Trophoblast cell (in vitro differentiated cells and primary cell): ENCODE data around the gene KCNC1.

Experiments
- DNase-seq, 2 donors: peaks; one replicate each; pipeline ENCODE4 v3.0.0-alpha.2; 2016
- H2AFZ ChIP-seq: 2 replicates; pipeline ENCODE4 v1.6.1; 2013; ENCODE audit warnings: low read length, moderate library complexity, mild to moderate bottlenecking; ENCODE audit not compliant: insufficient read depth, poor library complexity
- H2AK5ac ChIP-seq: 2 replicates; pipeline ENCODE4 v1.6.1; 2013; ENCODE audit warnings: mild to moderate bottlenecking, low read length
- H2BK120ac ChIP-seq: 2 replicates; pipeline ENCODE4 v1.6.1; 2013; ENCODE audit warnings: low read length, mild to moderate bottlenecking, moderate library complexity; ENCODE audit not compliant: insufficient read depth, poor library complexity
- H2BK12ac ChIP-seq: 2 replicates; pipeline ENCODE4 v1.6.1; 2013; ENCODE audit warnings: mild to moderate bottlenecking, low read length, moderate library complexity
- H2BK5ac ChIP-seq: 2 replicates; pipeline ENCODE4 v1.6.1; 2013; ENCODE audit warnings: low read length, low read depth, moderate library complexity, mild to moderate bottlenecking; ENCODE audit not compliant: poor library complexity
- H3K14ac ChIP-seq: 2 replicates; pipeline ENCODE4 v1.6.1; 2013; ENCODE audit warnings: mild to moderate bottlenecking, low read length
- H3K18ac ChIP-seq: 2 replicates; pipeline ENCODE4 v1.6.1; 2013; ENCODE audit warnings: mild to moderate bottlenecking, low read length
- H3K23ac ChIP-seq: 2 replicates; pipeline ENCODE4 v1.6.1; 2013; ENCODE audit warnings: low read length
- H3K27ac ChIP-seq: 2 replicates; pipeline ENCODE4 v1.5.1; 2013; ENCODE audit warnings: low read depth, mild to moderate bottlenecking, inconsistent platforms, low read length, moderate library complexity
- H3K27me3 ChIP-seq: 2 replicates; pipeline ENCODE4 v1.6.1; 2013; ENCODE audit warnings: inconsistent platforms, mild to moderate bottlenecking, low read length, moderate library complexity; ENCODE audit not compliant: insufficient read depth
- H3K36me3 ChIP-seq, 2 experiments: 1 replicate in 1 of 2; 2 replicates in 1 of 2; pipeline ENCODE4 v1.6.1; 2013; ENCODE audit warnings: low read length in 2 of 2, mild to moderate bottlenecking in 2 of 2, moderate library complexity in 1 of 2; ENCODE audit not compliant: insufficient read depth in 2 of 2, control insufficient read depth in 1 of 2
- H3K4ac ChIP-seq: 2 replicates; pipeline ENCODE4 v1.6.1; 2013; ENCODE audit warnings: low read depth, mild to moderate bottlenecking, low read length, moderate library complexity
- H3K4me1 ChIP-seq, 2 experiments: 1 replicate in 1 of 2; 2 replicates in 1 of 2; pipeline ENCODE4 v1.6.1; 2013; ENCODE audit warnings: low read length in 2 of 2, mild to moderate bottlenecking in 2 of 2, moderate library complexity in 1 of 2; ENCODE audit not compliant: insufficient read depth in 2 of 2, control insufficient read depth in 1 of 2
- H3K4me2 ChIP-seq: 2 replicates; pipeline ENCODE4 v1.6.1; 2013; ENCODE audit warnings: inconsistent platforms, mild to moderate bottlenecking, low read length, moderate library complexity
- H3K4me3 ChIP-seq: 2 replicates; pipeline ENCODE4 v1.5.1; 2013; ENCODE audit warnings: mild to moderate bottlenecking, low read depth, low read length, inconsistent platforms
- H3K79me1 ChIP-seq: one replicate; pipeline ENCODE4 v1.6.1; 2013; ENCODE audit warnings: low read length
- H3K79me2 ChIP-seq: 2 replicates; pipeline ENCODE4 v1.6.1; 2013; ENCODE audit warnings: low read length, mild to moderate bottlenecking; ENCODE audit not compliant: control insufficient read depth, insufficient read depth, poor library complexity
- H3K9ac ChIP-seq: 2 replicates; pipeline ENCODE4 v1.6.1; 2013; ENCODE audit warnings: mild to moderate bottlenecking, low read length
- H3K9me3 ChIP-seq: 2 replicates; pipeline ENCODE4 v1.6.1; 2013; ENCODE audit warnings: low read depth, mild to moderate bottlenecking, control low read depth, inconsistent platforms, low read length; ENCODE audit not compliant: insufficient read depth
- H4K12ac ChIP-seq: 2 replicates; pipeline ENCODE4 v1.6.1; 2013; ENCODE audit warnings: low read depth, mild to moderate bottlenecking, low read length, moderate library complexity
- H4K8ac ChIP-seq: 2 replicates; pipeline ENCODE4 v1.6.1; 2013; ENCODE audit warnings: low read depth, mild to moderate bottlenecking, low read length, moderate library complexity
- H4K91ac ChIP-seq: one replicate; pipeline ENCODE4 v1.6.1; 2013; ENCODE audit warnings: low read depth, mild to moderate bottlenecking, low read length, moderate library complexity
- WGBS: extraction: QIAGEN DNeasy Blood & Tissue Kit; methylation state at CpG from one replicate; pipeline ENCODE4 v1.1.7; 2013; ENCODE audit warnings: missing lambda C conversion rate; ENCODE audit not compliant: insufficient read length, insufficient coverage; ENCODE audit errors: extremely low coverage; 5-methylcytosine and 5-hydroxymethylcytosine counted together

KCNC1 gene

DNA sequence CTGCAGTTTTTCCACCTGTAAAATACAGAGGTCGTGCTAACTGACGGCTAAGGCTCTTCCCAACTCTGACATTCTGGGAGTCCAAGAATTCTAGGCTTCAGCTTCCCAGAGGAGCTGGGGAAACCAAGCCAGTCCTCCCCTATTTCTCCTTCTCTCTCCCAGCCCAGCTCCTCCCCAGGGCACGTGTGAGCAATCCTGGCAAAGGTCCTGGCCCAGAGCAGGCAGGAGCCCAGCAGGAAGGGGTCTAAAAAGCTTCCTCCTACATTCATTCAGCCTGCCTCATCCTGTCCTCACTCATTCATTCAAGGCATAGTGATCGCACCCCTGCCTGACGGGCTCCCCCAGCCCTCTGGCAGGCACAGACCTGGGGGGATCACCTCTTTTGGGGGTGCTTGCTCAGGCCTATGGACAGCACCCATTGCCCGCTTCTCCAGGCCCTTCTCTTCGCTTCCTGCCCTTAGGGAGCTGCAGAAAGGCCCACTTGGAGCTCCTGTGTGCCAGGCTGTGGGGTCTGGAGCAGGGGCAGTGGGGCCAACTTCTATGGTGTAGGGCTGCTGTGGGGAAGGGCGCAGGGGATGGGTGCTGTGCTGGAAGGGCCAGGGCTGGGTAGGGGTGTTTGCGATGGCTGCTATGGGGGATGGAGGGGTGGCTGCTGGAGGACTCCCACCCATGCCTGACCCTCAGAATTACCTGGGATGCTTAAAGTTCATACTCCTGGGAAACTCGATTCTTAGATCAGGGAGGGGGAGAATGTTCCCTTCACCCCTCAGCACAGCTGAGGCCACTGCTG, 9.8 kb downstream of the KCNC1 start:
- Histone ChIP-seq H2AK5ac (no peak overlapping the region), H2BK12ac (no peak overlapping the region), H3K9ac (no peak overlapping the region), H3K4me2 (no peak overlapping the region), H4K91ac (no peak overlapping the region), H3K79me2 (no peaks in the 10 kb centered on the region), H3K27ac (no peak overlapping the region), H3K14ac (no peak overlapping the region), H3K18ac (no peak overlapping the region), H3K4me3 (no peak overlapping the region), H2BK5ac (no peak overlapping the region), H4K12ac (no peak overlapping the region), H3K36me3 (no peaks in the 10 kb centered on the region), H2BK120ac (no peak overlapping the region), H3K4ac (no peak overlapping the region), H3K27me3 (no peaks in the 10 kb centered on the region), H3K23ac (no peak overlapping the region), H3K4me1 (no peaks in the 10 kb centered on the region), H3K9me3 (peaks cover 3% of the 10 kb centered on the region), H4K8ac (no peak overlapping the region), H2AFZ (no peak overlapping the region), H3K79me1 (no peaks in the 10 kb centered on the region)
- DNase-seq, result no peak
- WGBS, result no CpG with 5 or more reads among the region's 10 CpGs

DNA sequence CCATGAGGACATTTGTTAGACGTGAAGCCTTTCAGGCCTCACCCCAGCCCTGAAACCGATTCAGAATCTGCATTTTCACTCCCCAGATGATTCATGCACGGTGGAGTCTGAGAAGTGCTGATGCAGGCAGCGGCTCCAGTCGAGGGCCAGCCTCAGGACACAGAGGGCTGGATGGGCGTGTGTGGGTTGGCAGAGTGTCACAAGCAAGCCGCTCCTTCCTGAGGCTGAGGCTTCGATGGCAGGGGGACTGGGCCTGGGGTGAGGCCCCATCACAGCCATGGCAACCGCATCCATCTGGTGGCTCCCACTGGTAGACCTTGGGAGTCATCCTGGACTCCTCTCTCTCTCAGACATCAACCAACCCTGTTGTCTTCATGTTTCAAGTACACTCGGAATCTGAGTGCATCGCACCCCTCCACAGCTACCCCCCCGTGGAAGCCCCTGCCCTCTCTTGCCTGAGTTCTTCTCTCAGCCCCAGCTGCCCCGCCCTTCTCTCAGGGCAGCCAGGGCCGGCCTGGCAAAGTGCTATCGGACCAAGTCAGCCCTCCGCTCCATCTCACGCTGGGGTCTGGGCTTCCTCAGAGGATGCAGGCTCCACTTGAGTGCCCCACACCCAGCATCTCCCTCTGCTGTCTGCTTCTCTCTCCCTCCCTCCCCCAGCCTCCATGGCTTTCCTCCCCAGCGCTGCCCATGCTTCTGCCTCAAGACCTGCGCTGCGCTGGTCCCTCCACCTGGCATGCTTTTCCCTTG, 10.6 kb downstream of the KCNC1 start:
- H3K27ac ChIP-seq, result no peak overlapping the region
- no peak overlapping the region for H3K23ac ChIP-seq
- H3K4me3 ChIP-seq, result no peak overlapping the region
- H3K27me3 ChIP-seq, result no peaks in the 10 kb centered on the region
- H3K36me3 ChIP-seq, result no peaks in the 10 kb centered on the region
- no peak overlapping the region for H2AK5ac ChIP-seq
- H4K8ac ChIP-seq, result no peak overlapping the region
- no peaks in the 10 kb centered on the region for H3K79me2 ChIP-seq
- H3K9me3 ChIP-seq, result no peaks in the 10 kb centered on the region
- no peak overlapping the region for H2BK12ac ChIP-seq
- no peak overlapping the region for H3K4me2 ChIP-seq
- no peaks in the 10 kb centered on the region for H3K79me1 ChIP-seq
- no peak overlapping the region for H3K18ac ChIP-seq
- H3K4ac ChIP-seq, result no peak overlapping the region
- no peak for DNase-seq
- no peak overlapping the region for H3K14ac ChIP-seq
- H4K91ac ChIP-seq, result no peak overlapping the region
- no peak overlapping the region for H3K9ac ChIP-seq
- WGBS, result no CpG with 5 or more reads among the region's 20 CpGs
- H2BK5ac ChIP-seq, result no peak overlapping the region
- no peaks in the 10 kb centered on the region for H3K4me1 ChIP-seq
- no peak overlapping the region for H2AFZ ChIP-seq
- no peak overlapping the region for H2BK120ac ChIP-seq
- no peak overlapping the region for H4K12ac ChIP-seq

DNA sequence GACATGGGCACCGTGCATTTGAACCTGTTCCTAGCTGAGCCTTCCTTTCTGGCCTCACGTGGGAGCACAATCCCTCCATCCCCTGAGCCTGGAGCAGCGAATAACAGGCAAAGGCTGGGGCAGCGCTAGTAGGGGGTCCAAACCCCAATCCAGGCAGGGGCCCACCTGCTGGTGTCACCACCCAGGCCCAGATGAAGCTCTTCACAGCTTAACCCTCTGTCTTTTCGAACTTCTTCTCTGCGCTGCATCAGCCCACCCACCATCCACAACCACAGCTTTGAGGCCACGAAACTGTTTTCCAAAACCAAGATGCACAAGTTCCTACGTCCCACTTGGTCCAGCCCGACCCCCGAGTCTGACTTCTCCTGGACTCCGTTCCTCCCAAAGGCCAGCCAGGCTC, 11.5 kb downstream of the KCNC1 start:
- H3K36me3 ChIP-seq, result no peaks in the 10 kb centered on the region
- no peaks in the 10 kb centered on the region for H3K4me1 ChIP-seq
- no peak overlapping the region for H2BK120ac ChIP-seq
- H3K14ac ChIP-seq, result no peak overlapping the region
- no peak overlapping the region for H3K4me3 ChIP-seq
- no peaks in the 10 kb centered on the region for H3K79me2 ChIP-seq
- H2AK5ac ChIP-seq, result no peak overlapping the region
- no peak overlapping the region for H3K4ac ChIP-seq
- H4K12ac ChIP-seq, result no peak overlapping the region
- H2AFZ ChIP-seq, result no peak overlapping the region
- no peak overlapping the region for H3K18ac ChIP-seq
- H3K79me1 ChIP-seq, result no peaks in the 10 kb centered on the region
- H4K8ac ChIP-seq, result no peak overlapping the region
- H3K27ac ChIP-seq, result no peak overlapping the region
- no peak overlapping the region for H4K91ac ChIP-seq
- no peak overlapping the region for H3K23ac ChIP-seq
- no peak for DNase-seq
- no CpG with 5 or more reads among the region's 11 CpGs for WGBS
- H3K9me3 ChIP-seq, result no peaks in the 10 kb centered on the region
- no peak overlapping the region for H2BK5ac ChIP-seq
- H3K9ac ChIP-seq, result no peak overlapping the region
- no peaks in the 10 kb centered on the region for H3K27me3 ChIP-seq
- no peak overlapping the region for H2BK12ac ChIP-seq
- H3K4me2 ChIP-seq, result no peak overlapping the region

DNA sequence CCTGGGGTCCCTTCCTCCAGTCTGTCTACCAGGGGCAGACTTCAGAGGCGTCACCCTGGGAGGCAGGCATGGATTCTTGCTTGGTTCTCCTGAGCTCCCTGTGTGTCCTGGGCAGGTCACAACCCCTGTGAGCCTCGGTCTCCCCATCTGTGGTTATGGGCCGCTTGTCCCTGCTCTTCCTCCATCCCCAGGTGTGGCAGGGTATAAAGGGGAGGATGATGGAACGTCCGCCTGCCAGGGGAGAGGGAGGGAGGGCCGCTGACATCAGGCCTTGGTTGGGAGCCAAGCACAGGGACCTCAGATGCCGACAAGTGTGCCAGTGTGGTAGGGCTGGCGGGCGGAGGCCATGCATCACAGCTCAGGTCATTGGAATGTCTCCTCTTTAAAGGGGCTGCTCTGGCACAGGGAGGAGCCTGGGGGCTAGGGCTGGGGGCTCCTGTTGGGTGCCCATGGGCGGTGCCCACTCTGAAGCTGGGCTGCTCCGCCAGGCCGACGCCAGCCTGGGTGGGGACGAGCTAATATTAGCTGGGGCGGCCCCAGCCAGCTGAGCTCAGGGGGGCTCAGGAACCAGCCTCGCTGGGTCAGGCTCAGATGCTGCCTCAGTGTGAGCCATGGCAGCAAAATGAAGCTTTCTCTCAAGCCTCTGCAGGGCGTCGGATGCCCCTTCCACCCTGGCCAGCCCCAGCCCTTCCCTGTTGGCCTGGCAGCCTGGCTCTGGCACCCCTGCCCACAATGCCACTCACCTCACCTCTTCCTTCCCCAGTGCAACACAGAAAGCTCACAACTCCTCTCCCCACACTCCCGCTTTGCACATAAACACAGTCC, 12.8 kb downstream of the KCNC1 start:
- DNase-seq, result no peak
- Histone ChIP-seq H2BK5ac (no peak overlapping the region), H3K4me2 (no peak overlapping the region), H3K14ac (no peak overlapping the region), H2BK12ac (no peak overlapping the region), H4K12ac (no peak overlapping the region), H3K79me1 (no peaks in the 10 kb centered on the region), H3K9me3 (no peaks in the 10 kb centered on the region), H2BK120ac (no peak overlapping the region), H4K91ac (no peak overlapping the region), H3K23ac (no peak overlapping the region), H3K27me3 (no peaks in the 10 kb centered on the region), H3K18ac (no peak overlapping the region), H3K27ac (no peak overlapping the region), H3K4ac (no peak overlapping the region), H3K9ac (no peak overlapping the region), H3K4me3 (no peak overlapping the region), H3K36me3 (no peaks in the 10 kb centered on the region), H3K4me1 (no peaks in the 10 kb centered on the region), H4K8ac (no peak overlapping the region), H2AFZ (no peak overlapping the region), H2AK5ac (no peak overlapping the region), H3K79me2 (no peaks in the 10 kb centered on the region)
- WGBS, result no CpG with 5 or more reads among the region's 19 CpGs
